Measurements from ENCODE around the gene TRAF6.

The TRAF6 gene

DNA sequence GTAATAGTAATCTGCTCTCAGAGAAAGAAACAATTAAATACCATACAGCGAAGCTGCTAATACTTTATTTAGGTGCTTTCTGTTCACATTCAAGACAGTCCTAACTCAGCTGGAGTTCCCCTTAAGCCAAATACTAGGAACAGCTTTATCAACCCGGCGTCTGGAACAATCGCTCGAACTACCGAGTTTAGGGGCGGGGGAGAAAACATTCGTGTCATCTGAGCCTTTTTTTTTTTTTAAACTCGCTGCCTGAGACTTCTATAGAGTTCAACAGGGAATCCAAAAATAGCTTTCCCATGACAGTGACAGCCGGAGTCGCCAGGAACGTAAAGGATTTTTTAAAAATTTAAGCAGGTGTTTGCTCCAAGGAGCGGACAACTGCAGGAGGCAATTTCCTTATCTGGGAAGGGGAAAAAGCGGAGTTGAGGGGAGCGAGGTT lies 852 bp downstream of the TRAF6 start:
- H3K27ac ChIP-seq (ENCODE audit: insufficient read depth in 1 of 2, low read depth in 1 of 2, low read length in 2 of 2, poor library complexity in 1 of 2, severe bottlenecking in 2 of 2), result peak overlapping the region; percentile 72 to 91
- peaks cover 0 to 5% (median 0%) of the 10 kb centered on the region in 5 experiments for H3K9me3 ChIP-seq (ENCODE audit: control extremely low read depth in 1 of 5, control insufficient read depth in 4 of 5, insufficient read depth in 2 of 5, low read depth in 1 of 5, low read length in 4 of 5)
- WGBS (ENCODE audit: insufficient coverage), result 0% methylated on average over 13 of the region's 15 CpGs
- H3K36me3 ChIP-seq (ENCODE audit: control insufficient read depth in 4 of 4, insufficient read depth in 4 of 4, low read length in 3 of 4), result peaks cover 0 to 3% (median 0%) of the 10 kb centered on the region in 4 experiments
- H3K4me1 ChIP-seq (ENCODE audit: control extremely low read depth in 1 of 4, control insufficient read depth in 4 of 4, insufficient read depth in 4 of 4, low read length in 3 of 4), result peaks cover 10 to 21% (median 15%) of the 10 kb centered on the region in 4 experiments
- POLR2A ChIA-PET, result no interaction called here
- no peaks in the 10 kb centered on the region for H3K27me3 ChIP-seq (replicated peaks in 2 of 5; ENCODE audit: control insufficient read depth in 4 of 5, insufficient read depth in 5 of 5, low read length in 4 of 5)
- peak overlapping the region; percentile 70 to 100 (median 96) for H3K4me3 ChIP-seq (ENCODE audit: control insufficient read depth in 1 of 7, extremely low read depth in 1 of 7, insufficient read depth in 4 of 7, low read depth in 2 of 7, low read length in 6 of 7)
- CTCF ChIA-PET, result interaction anchor here (0.6 to 3.6 kb wide), 6 partner anchors 11 to 86 kb away, joined by 3 to 18 read pairs (median 4); no protein-coding TSS in a partner anchor
- peak; percentile 62 to 80 (median 76) for DNase-seq

DNA sequence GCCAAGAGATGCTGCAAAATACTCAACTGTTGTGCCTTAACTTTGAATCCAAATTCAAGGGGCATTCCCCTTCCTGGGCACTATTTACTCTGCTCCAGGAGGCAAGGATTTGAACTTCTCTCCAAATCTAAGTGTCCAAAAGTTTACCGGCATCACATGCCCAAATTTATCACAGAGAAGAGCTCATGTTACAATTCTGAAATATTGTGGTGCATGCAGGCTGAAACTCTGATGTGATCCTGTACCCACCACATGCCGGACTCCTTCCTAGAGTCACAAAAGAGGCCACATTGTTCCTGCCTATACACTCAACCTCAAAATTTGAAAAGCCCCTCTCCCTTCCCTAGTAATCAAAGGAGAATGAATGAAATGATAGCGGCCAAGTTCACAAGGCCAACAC lies 1.3 kb downstream of the TRAF6 start:
- Histone ChIP-seq H3K4me3 (ENCODE audit: control insufficient read depth in 1 of 7, extremely low read depth in 1 of 7, insufficient read depth in 4 of 7, low read depth in 2 of 7, low read length in 6 of 7) (peak overlapping the region in 6 of 7 experiments; percentile 70 to 100 (median 97)), H3K27ac (ENCODE audit: insufficient read depth in 1 of 2, low read depth in 1 of 2, low read length in 2 of 2, poor library complexity in 1 of 2, severe bottlenecking in 2 of 2) (peak overlapping the region; percentile 72 to 91), H3K9me3 (ENCODE audit: control extremely low read depth in 1 of 5, control insufficient read depth in 4 of 5, insufficient read depth in 2 of 5, low read depth in 1 of 5, low read length in 4 of 5) (peaks cover 0 to 2% (median 0%) of the 10 kb centered on the region in 5 experiments), H3K36me3 (ENCODE audit: control insufficient read depth in 4 of 4, insufficient read depth in 4 of 4, low read length in 3 of 4) (peaks cover 0 to 3% (median 2%) of the 10 kb centered on the region in 4 experiments), H3K4me1 (ENCODE audit: control extremely low read depth in 1 of 4, control insufficient read depth in 4 of 4, insufficient read depth in 4 of 4, low read length in 3 of 4) (peaks cover 10 to 21% (median 15%) of the 10 kb centered on the region in 4 experiments), H3K27me3 (replicated peaks in 2 of 5; ENCODE audit: control insufficient read depth in 4 of 5, insufficient read depth in 5 of 5, low read length in 4 of 5) (no peaks in the 10 kb centered on the region)
- WGBS (ENCODE audit: insufficient coverage), result 60% methylated on average over 1 of the region's 3 CpGs
- POLR2A ChIA-PET, result no interaction called here
- DNase-seq, result no peak
- CTCF ChIA-PET, result interaction anchor here (0.8 to 3.6 kb wide), 6 partner anchors 10 to 85 kb away, joined by 3 to 18 read pairs (median 4); no protein-coding TSS in a partner anchor

DNA sequence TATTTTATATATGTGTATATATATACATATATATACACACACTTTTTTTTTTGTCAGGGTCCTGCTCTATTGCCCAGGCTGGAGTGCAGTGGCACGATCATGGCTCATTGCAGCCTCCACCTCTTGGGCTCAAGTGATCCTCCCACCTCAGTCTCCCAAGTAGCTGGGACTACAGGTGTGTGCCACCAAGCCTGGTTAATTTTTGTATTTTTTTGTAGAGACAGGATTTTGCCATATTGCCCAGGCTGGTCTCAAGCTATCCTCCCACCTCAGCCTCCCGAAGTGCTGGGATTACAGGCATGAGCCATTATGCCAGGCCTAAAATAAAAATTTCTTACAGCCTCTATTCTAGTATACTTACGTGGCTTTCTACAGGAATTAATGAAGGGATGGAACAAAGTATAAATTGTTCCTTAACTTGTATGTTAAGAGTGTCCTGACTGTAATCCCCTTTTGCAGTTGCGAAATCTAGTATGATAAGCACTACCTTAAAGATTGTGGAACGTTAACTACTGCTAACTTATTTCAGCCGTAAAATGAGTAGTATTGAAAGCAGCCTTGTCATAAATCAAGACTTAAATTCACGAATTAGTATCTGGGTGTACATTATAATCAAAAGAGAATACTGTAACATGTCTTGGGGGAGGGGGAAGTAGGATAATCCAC lies 2.1 kb downstream of the TRAF6 start:
- Histone ChIP-seq H3K4me3 (ENCODE audit: control insufficient read depth in 1 of 7, extremely low read depth in 1 of 7, insufficient read depth in 4 of 7, low read depth in 2 of 7, low read length in 6 of 7) (peak overlapping the region in 2 of 7 experiments; percentile 98), H3K36me3 (ENCODE audit: control insufficient read depth in 4 of 4, insufficient read depth in 4 of 4, low read length in 3 of 4) (peaks cover 0 to 7% (median 4%) of the 10 kb centered on the region in 4 experiments), H3K27me3 (replicated peaks in 2 of 5; ENCODE audit: control insufficient read depth in 4 of 5, insufficient read depth in 5 of 5, low read length in 4 of 5) (no peaks in the 10 kb centered on the region), H3K9me3 (ENCODE audit: control extremely low read depth in 1 of 5, control insufficient read depth in 4 of 5, insufficient read depth in 2 of 5, low read depth in 1 of 5, low read length in 4 of 5) (peaks cover 0 to under 1% (median 0%) of the 10 kb centered on the region in 5 experiments), H3K27ac (ENCODE audit: insufficient read depth in 1 of 2, low read depth in 1 of 2, low read length in 2 of 2, poor library complexity in 1 of 2, severe bottlenecking in 2 of 2) (no peak overlapping the region), H3K4me1 (ENCODE audit: control extremely low read depth in 1 of 4, control insufficient read depth in 4 of 4, insufficient read depth in 4 of 4, low read length in 3 of 4) (peaks cover 10 to 21% (median 15%) of the 10 kb centered on the region in 4 experiments)
- ChIA-PET POLR2A (no interaction called here), CTCF (interaction anchor here (0.7 to 3.6 kb wide), 5 partner anchors 10 to 244 kb away, joined by 3 to 18 read pairs (median 3); no protein-coding TSS in a partner anchor)
- DNase-seq, result peak in 1 of 3 donors; percentile 23
- WGBS (ENCODE audit: insufficient coverage), result 74% methylated on average over 3 of the region's 7 CpGs

DNA sequence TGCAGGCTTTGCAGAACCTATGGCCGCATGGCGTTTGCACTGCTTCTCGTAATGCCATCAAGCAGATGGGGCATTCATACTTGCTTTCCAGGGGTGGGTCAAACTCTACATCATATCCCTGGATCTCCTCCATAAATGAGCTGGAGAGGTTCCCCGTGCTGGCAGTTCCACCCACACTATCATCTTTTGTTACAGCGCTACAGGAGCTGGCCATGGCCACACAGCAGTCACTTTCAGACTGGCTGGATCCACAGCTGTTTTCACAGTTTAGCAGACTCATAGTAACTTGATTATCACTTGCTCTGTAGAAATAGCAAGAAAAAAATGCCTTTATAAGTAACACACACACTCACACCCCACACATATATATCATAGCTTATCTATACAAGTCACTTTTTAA lies 8.8 kb downstream of the TRAF6 start:
- CTCF ChIA-PET, result interaction anchor here (1.2 to 1.8 kb wide), 7 partner anchors 8 to 210 kb away, joined by 3 to 11 read pairs (median 4); no protein-coding TSS in a partner anchor
- no peaks in the 10 kb centered on the region for H3K27me3 ChIP-seq (replicated peaks in 2 of 5; ENCODE audit: control insufficient read depth in 4 of 5, insufficient read depth in 5 of 5, low read length in 4 of 5)

DNA sequence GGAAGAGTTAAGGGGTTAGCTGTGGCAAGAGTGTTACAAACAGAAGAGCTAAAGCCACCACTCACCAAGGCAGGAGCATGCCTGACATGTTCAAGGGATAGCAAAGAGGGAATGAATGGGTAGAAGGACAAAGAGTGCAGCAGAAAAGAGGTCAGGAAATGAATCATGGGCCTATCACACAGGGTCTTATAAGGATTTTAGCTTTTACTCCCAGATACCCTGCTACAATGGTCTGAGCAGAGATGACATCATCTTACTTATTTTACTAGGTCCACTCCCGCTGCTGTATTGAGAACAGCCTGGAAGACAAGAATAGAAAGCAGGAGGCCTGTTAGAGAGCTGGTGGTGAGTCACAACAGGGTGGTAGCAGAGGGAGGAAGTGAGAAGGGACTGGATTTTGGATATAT lies 9.8 kb downstream of the TRAF6 start:
- CTCF ChIA-PET, result interaction anchor here (0.9 to 1.8 kb wide), 5 partner anchors 8 to 209 kb away, joined by 3 to 7 read pairs (median 3); no protein-coding TSS in a partner anchor
- peaks cover 9 to 37% (median 22%) of the 10 kb centered on the region in 4 experiments for H3K36me3 ChIP-seq (ENCODE audit: control insufficient read depth in 4 of 4, insufficient read depth in 4 of 4, low read length in 3 of 4)
- no peaks in the 10 kb centered on the region for H3K27me3 ChIP-seq (replicated peaks in 2 of 5; ENCODE audit: control insufficient read depth in 4 of 5, insufficient read depth in 5 of 5, low read length in 4 of 5)
- peaks cover 0 to 38% (median 11%) of the 10 kb centered on the region in 4 experiments for H3K4me1 ChIP-seq (ENCODE audit: control extremely low read depth in 1 of 4, control insufficient read depth in 4 of 4, insufficient read depth in 4 of 4, low read length in 3 of 4)
- POLR2A ChIA-PET, result no interaction called here
- H3K4me3 ChIP-seq (ENCODE audit: control insufficient read depth in 1 of 7, extremely low read depth in 1 of 7, insufficient read depth in 4 of 7, low read depth in 2 of 7, low read length in 6 of 7), result no peak overlapping the region
- H3K27ac ChIP-seq (ENCODE audit: insufficient read depth in 1 of 2, low read depth in 1 of 2, low read length in 2 of 2, poor library complexity in 1 of 2, severe bottlenecking in 2 of 2), result no peak overlapping the region
- WGBS (ENCODE audit: insufficient coverage), result no CpG with 5 or more reads among the region's 1 CpG
- H3K9me3 ChIP-seq (ENCODE audit: control extremely low read depth in 1 of 5, control insufficient read depth in 4 of 5, insufficient read depth in 2 of 5, low read depth in 1 of 5, low read length in 4 of 5), result no peaks in the 10 kb centered on the region
- peak in 2 of 3 donors; percentile 34 to 38 for DNase-seq

More for the DNA sequence above, 8.8 kb downstream of the TRAF6 start:
- H3K9me3 ChIP-seq (ENCODE audit: control extremely low read depth in 1 of 5, control insufficient read depth in 4 of 5, insufficient read depth in 2 of 5, low read depth in 1 of 5, low read length in 4 of 5), result no peaks in the 10 kb centered on the region
- POLR2A ChIA-PET, result no interaction called here
- H3K4me3 ChIP-seq (ENCODE audit: control insufficient read depth in 1 of 7, extremely low read depth in 1 of 7, insufficient read depth in 4 of 7, low read depth in 2 of 7, low read length in 6 of 7), result no peak overlapping the region
- DNase-seq, result no peak
- no peak overlapping the region for H3K27ac ChIP-seq (ENCODE audit: insufficient read depth in 1 of 2, low read depth in 1 of 2, low read length in 2 of 2, poor library complexity in 1 of 2, severe bottlenecking in 2 of 2)
- H3K4me1 ChIP-seq (ENCODE audit: control extremely low read depth in 1 of 4, control insufficient read depth in 4 of 4, insufficient read depth in 4 of 4, low read length in 3 of 4), result peaks cover 0 to 38% (median 11%) of the 10 kb centered on the region in 4 experiments
- 94% methylated on average over 5 of the region's 5 CpGs for WGBS (ENCODE audit: insufficient coverage)
- peaks cover 7 to 33% (median 19%) of the 10 kb centered on the region in 4 experiments for H3K36me3 ChIP-seq (ENCODE audit: control insufficient read depth in 4 of 4, insufficient read depth in 4 of 4, low read length in 3 of 4)

DNA sequence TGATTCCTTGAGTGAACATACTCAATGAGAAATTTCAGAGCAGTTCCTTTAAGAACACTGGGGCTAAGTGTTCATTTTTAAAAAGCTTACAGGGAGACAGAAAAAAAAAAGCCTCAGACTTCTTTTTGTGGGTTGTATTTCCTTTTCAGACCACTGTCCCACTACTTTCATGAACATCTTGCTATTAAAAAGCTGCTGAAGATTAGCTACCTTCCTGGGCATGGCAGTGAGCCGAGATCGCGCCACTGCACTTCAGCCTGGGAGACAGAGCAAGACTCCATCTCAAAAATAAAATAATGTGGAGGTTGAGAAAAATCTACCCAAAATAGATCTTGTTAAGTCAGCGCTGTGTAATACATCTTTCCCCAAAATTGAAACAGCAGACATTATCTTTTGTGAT lies 10.8 kb downstream of the TRAF6 start:
- H3K27me3 ChIP-seq (replicated peaks in 2 of 5; ENCODE audit: control insufficient read depth in 4 of 5, insufficient read depth in 5 of 5, low read length in 4 of 5), result no peaks in the 10 kb centered on the region
- peaks cover 11 to 45% (median 22%) of the 10 kb centered on the region in 4 experiments for H3K36me3 ChIP-seq (ENCODE audit: control insufficient read depth in 4 of 4, insufficient read depth in 4 of 4, low read length in 3 of 4)
- no peak overlapping the region for H3K4me3 ChIP-seq (ENCODE audit: control insufficient read depth in 1 of 7, extremely low read depth in 1 of 7, insufficient read depth in 4 of 7, low read depth in 2 of 7, low read length in 6 of 7)
- WGBS (ENCODE audit: insufficient coverage), result no CpG with 5 or more reads among the region's 4 CpGs
- no peaks in the 10 kb centered on the region for H3K9me3 ChIP-seq (ENCODE audit: control extremely low read depth in 1 of 5, control insufficient read depth in 4 of 5, insufficient read depth in 2 of 5, low read depth in 1 of 5, low read length in 4 of 5)
- ChIA-PET POLR2A (no interaction called here), CTCF (interaction anchor here (0.6 to 2.3 kb wide), 7 partner anchors 7 to 208 kb away, joined by 3 to 18 read pairs (median 3); partner anchors contain the start of gene TRAF6)
- H3K27ac ChIP-seq (ENCODE audit: insufficient read depth in 1 of 2, low read depth in 1 of 2, low read length in 2 of 2, poor library complexity in 1 of 2, severe bottlenecking in 2 of 2), result peak overlapping the region in 1 of 2 experiments; percentile 46
- peaks cover 0 to 38% (median 11%) of the 10 kb centered on the region in 4 experiments for H3K4me1 ChIP-seq (ENCODE audit: control extremely low read depth in 1 of 4, control insufficient read depth in 4 of 4, insufficient read depth in 4 of 4, low read length in 3 of 4)
- peak in 2 of 3 donors; percentile 64 to 72 for DNase-seq
